Uterus (tissue), 4 donors: ENCODE results near the gene CLEC19A. TPM values are rescaled to one million over a fixed set of nuclear protein-coding genes. Genes with fewer than 3 reads are reported as not detected.

Experiments used
- DNase-seq, 2 donors: peaks; one replicate each; pipeline ENCODE4 v3.0.0-alpha.2; 2019 to 2020
- H3K27ac ChIP-seq, 2 donors: fragments of 200-600 bp; sonication (generic); 1 replicate in 1 of 2; 2 replicates in 1 of 2; pipeline ENCODE4 v1.5.1; 2016 to 2018
- H3K27me3 ChIP-seq, 2 donors: fragments of 200-600 bp; sonication (generic); one replicate each; pipeline ENCODE4 v1.5.1; 2018 to 2019; ENCODE audit warnings: control low read depth in 1 of 2
- H3K36me3 ChIP-seq, 2 donors: fragments of 200-600 bp; sonication (generic); one replicate each; pipeline ENCODE4 v1.5.1; 2019; ENCODE audit warnings: control low read depth in 1 of 2
- H3K4me1 ChIP-seq, 2 donors: fragments of 200-600 bp; sonication (generic); one replicate each; pipeline ENCODE4 v1.5.1; 2018 to 2019; ENCODE audit warnings: control low read depth in 1 of 2
- H3K4me3 ChIP-seq, 2 donors: fragments of 200-600 bp; sonication (generic); 1 replicate in 1 of 2; 2 replicates in 1 of 2; pipeline ENCODE4 v1.5.1; 2018 to 2019; ENCODE audit warnings: mild to moderate bottlenecking in 1 of 2
- H3K9me3 ChIP-seq, 2 donors: fragments of 200-600 bp; sonication (generic); one replicate each; pipeline ENCODE4 v1.5.1; 2019; ENCODE audit warnings: control low read depth in 1 of 2
- CTCF ChIP-seq, 4 experiments: fragments of 200-600 bp in 2 of 4; fragments of 450-650 bp in 2 of 4; sonication (generic) in 2 of 4; IDR thresholded peaks; one replicate each; pipeline ENCODE4 v1.5.1; 2016 to 2019; ENCODE audit warnings: antibody characterized with exemption in 4 of 4, mild to moderate bottlenecking in 2 of 4, moderate library complexity in 1 of 4
- POLR2A ChIP-seq, 2 donors: fragments of 450-650 bp; IDR thresholded peaks; one replicate each; pipeline ENCODE4 v1.6.1; 2016; ENCODE audit warnings: antibody characterized with exemption in 2 of 2, mild to moderate bottlenecking in 1 of 2, moderate library complexity in 1 of 2
- intact Hi-C: fragments of 100-400 bp; cut with DNase I; formaldehyde crosslinking; loops from one replicate; pipeline ENCODE4 v1.15.1; 2023; ENCODE audit warnings: low total_unique reads
- total RNA-seq, 4 donors: library from RNA; depleted of rRNA in 3 of 4; stranded (reverse); fragments of >200 nt in 3 of 4; gene quantifications; one replicate each; pipeline versions ENCODE4 v1.1.0 to v1.2.4, GENCODE V29; 2014 to 2023
- donor health status: DM: yes; HTN: yes; CAD: no.

CLEC19A gene
- total RNA-seq, 4 donors from 2014 or later: not detected

GRCh38 chr16:19307587-19308241 lies 22.2 kb downstream of the CLEC19A start:
- H3K4me1 ChIP-seq: no peaks in the 10 kb centered on the region
- intact Hi-C loops: no loop called here

GRCh38 chr16:19308392-19308791 lies 22.9 kb downstream of the CLEC19A start:
- Histone ChIP-seq H3K27ac (no peak overlapping the region), H3K36me3 (no peaks in the 10 kb centered on the region), H3K4me3 (no peak overlapping the region), H3K4me1 (no peaks in the 10 kb centered on the region), H3K9me3 (no peaks in the 10 kb centered on the region), H3K27me3 (no peaks in the 10 kb centered on the region)
- no peak for TF ChIP-seq POLR2A (IDR thresholded peaks at IDR 0.05)
- TF ChIP-seq CTCF (IDR thresholded peaks at IDR 0.05): no peak
- no peak for DNase-seq
- intact Hi-C loops: no loop called here

More at GRCh38 chr16:19307587-19308241, 22.2 kb downstream of the CLEC19A start:
- Histone ChIP-seq H3K27me3 (no peaks in the 10 kb centered on the region), H3K9me3 (no peaks in the 10 kb centered on the region), H3K4me3 (no peak overlapping the region), H3K27ac (no peak overlapping the region), H3K36me3 (no peaks in the 10 kb centered on the region)
- TF ChIP-seq CTCF (IDR thresholded peaks at IDR 0.05) (no peak), POLR2A (IDR thresholded peaks at IDR 0.05) (no peak)
- no peak for DNase-seq

GRCh38 chr16:19309178-19309577 lies 23.6 kb downstream of the CLEC19A start:
- DNase-seq: no peak

GRCh38 chr16:19314718-19315425 lies 29.3 kb downstream of the CLEC19A start:
- no peaks in the 10 kb centered on the region for H3K9me3 ChIP-seq
- TF ChIP-seq CTCF (IDR thresholded peaks at IDR 0.05): no peak
- no peak for TF ChIP-seq POLR2A (IDR thresholded peaks at IDR 0.05)
- H3K27ac ChIP-seq: no peak overlapping the region
- no peaks in the 10 kb centered on the region for H3K27me3 ChIP-seq
- H3K4me3 ChIP-seq: no peak overlapping the region
- intact Hi-C loops: no loop called here
- no peaks in the 10 kb centered on the region for H3K4me1 ChIP-seq
- no peak for DNase-seq
- no peaks in the 10 kb centered on the region for H3K36me3 ChIP-seq

More at GRCh38 chr16:19309178-19309577, 23.6 kb downstream of the CLEC19A start:
- TF ChIP-seq POLR2A (IDR thresholded peaks at IDR 0.05) (no peak), CTCF (IDR thresholded peaks at IDR 0.05) (no peak)
- H3K36me3 ChIP-seq: no peaks in the 10 kb centered on the region
- intact Hi-C loops: no loop called here
- no peaks in the 10 kb centered on the region for H3K4me1 ChIP-seq
- H3K9me3 ChIP-seq: no peaks in the 10 kb centered on the region
- no peak overlapping the region for H3K27ac ChIP-seq
- no peaks in the 10 kb centered on the region for H3K27me3 ChIP-seq
- no peak overlapping the region for H3K4me3 ChIP-seq

GRCh38 chr16:19315889-19316433 lies 30.4 kb downstream of the CLEC19A start:
- Histone ChIP-seq H3K9me3 (no peaks in the 10 kb centered on the region), H3K4me1 (no peaks in the 10 kb centered on the region), H3K36me3 (no peaks in the 10 kb centered on the region), H3K27me3 (no peaks in the 10 kb centered on the region), H3K4me3 (no peak overlapping the region), H3K27ac (no peak overlapping the region)
- no peak for DNase-seq
- no peak for TF ChIP-seq POLR2A (IDR thresholded peaks at IDR 0.05)
- TF ChIP-seq CTCF (IDR thresholded peaks at IDR 0.05): no peak
- intact Hi-C loops: no loop called here
